Measurements from ENCODE around the gene HOXD13. TPM values are rescaled to one million over a fixed set of nuclear protein-coding genes. Genes with fewer than 3 reads are reported as not detected.
A peak's percentile ranks its signal among the peaks of the same experiment; 100 is the strongest.

HOXD13 gene
- total and polyA plus RNA-seq, 2 donors (not counting 1 experiment from before 2014, with no cell fraction given) = not detected

- Histone ChIP-seq H2AFZ (ENCODE audit: insufficient read depth, low read depth, low read length, poor library complexity, severe bottlenecking) (no peak overlapping the region), H3K9me3 (ENCODE audit: control extremely low read depth in 1 of 3, control insufficient read depth in 2 of 3, insufficient read depth in 1 of 3, low read length in 2 of 3) (peaks cover 0 to 50% (median 0%) of the 10 kb centered on the region in 3 donors), H3K4me2 (replicated peaks; ENCODE audit: low read depth, low read length, poor library complexity, severe bottlenecking) (no peak overlapping the region), H3K9ac (ENCODE audit: low read length) (no peak overlapping the region), H3K36me3 (replicated peaks in 1 of 2; ENCODE audit: control extremely low read depth in 1 of 2, control insufficient read depth in 1 of 2, extremely low read depth in 1 of 2, insufficient read depth in 2 of 2, low read length in 1 of 2) (no peaks in the 10 kb centered on the region), H3K4me1 (ENCODE audit: control insufficient read depth in 2 of 2, insufficient read depth in 2 of 2, low read length in 2 of 2) (peaks cover 17 to 41% of the 10 kb centered on the region in 2 donors), H3K4me3 (ENCODE audit: control extremely low read depth in 1 of 5, extremely low read depth in 1 of 5, insufficient read depth in 1 of 5, low read depth in 2 of 5, low read length in 4 of 5) (no peak overlapping the region), H3K27me3 (replicated peaks in 1 of 4; ENCODE audit: control extremely low read depth in 1 of 4, control insufficient read depth in 3 of 4, insufficient read depth in 4 of 4, low read length in 3 of 4) (peaks cover 0 to 93% (median 73%) of the 10 kb centered on the region in 4 experiments), H3K27ac (ENCODE audit: low read length in 2 of 2) (no peak overlapping the region), H4K20me1 (ENCODE audit: control insufficient read depth, insufficient read depth, low read length, poor library complexity, severe bottlenecking) (no peaks in the 10 kb centered on the region), H3K79me2 (ENCODE audit: control insufficient read depth, insufficient read depth, low read length) (no peaks in the 10 kb centered on the region)
- no peak overlapping the region for H3K27ac Mint-ChIP-seq
- H3K4me3 Mint-ChIP-seq = peak overlapping the region; percentile 26
- TF ChIP-seq CTCF (IDR thresholded peaks at IDR 0.05) (no peak), EZH2 (IDR thresholded peaks at IDR 0.05; ENCODE audit: borderline replicate concordance, insufficient read depth, low read depth, low read length, poor library complexity, severe bottlenecking) (no peak)
- ATAC-seq (ENCODE audit: low read depth) (no peak), DNase-seq (no peak)
- H3K27me3 Mint-ChIP-seq = peaks cover 77% of the 10 kb centered on the region
- peaks cover 2% of the 10 kb centered on the region for H3K9me3 Mint-ChIP-seq (ENCODE audit: insufficient read depth)
- peaks cover 19% of the 10 kb centered on the region for H3K4me1 Mint-ChIP-seq
- WGBS (ENCODE audit: insufficient coverage) = 16% methylated on average over 30 of the region's 34 CpGs
- intact Hi-C loops (cut with micrococcal nuclease) = no loop called here
- CTCF ChIA-PET = interaction anchor here (1.1 to 4.6 kb wide), 2 partner anchors 527 to 530 kb away, joined by 4 to 100 read pairs; no protein-coding TSS in a partner anchor
- POLR2A ChIA-PET = no interaction called here
Observed at GRCh38 chr2:176124110-176124946, 31.8 kb downstream of the HOXD13 start.

All from B cell (primary cell).